Measurements from ENCODE around the gene MACROD2. TPM values are rescaled to one million over a fixed set of nuclear protein-coding genes. Genes with fewer than 3 reads are reported as not detected.

The MACROD2 gene
- total RNA-seq, 4 donors from 2014 or later = 2.9 to 11.3 (median 8.0) TPM

DNA sequence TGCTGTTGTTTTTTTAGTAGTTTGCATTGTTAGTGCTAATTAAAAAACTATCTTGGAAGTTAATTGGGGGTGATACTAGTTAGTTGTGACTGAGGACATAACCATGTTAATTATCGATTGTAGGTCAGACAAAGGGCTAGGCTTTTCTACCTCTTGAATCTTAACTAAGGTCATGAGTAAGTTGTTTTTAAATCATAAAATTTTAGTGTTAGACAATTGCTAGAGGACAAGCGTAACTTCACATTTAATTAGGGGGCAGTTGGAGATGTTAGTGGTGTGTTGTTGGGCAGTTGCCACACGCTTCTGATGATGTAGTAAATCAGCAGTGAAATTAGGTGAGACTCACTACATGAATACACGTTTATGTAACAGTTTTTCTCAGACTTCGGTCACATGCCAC, 961.2 kb downstream of the MACROD2 start:
- TF ChIP-seq, protein P1, sequence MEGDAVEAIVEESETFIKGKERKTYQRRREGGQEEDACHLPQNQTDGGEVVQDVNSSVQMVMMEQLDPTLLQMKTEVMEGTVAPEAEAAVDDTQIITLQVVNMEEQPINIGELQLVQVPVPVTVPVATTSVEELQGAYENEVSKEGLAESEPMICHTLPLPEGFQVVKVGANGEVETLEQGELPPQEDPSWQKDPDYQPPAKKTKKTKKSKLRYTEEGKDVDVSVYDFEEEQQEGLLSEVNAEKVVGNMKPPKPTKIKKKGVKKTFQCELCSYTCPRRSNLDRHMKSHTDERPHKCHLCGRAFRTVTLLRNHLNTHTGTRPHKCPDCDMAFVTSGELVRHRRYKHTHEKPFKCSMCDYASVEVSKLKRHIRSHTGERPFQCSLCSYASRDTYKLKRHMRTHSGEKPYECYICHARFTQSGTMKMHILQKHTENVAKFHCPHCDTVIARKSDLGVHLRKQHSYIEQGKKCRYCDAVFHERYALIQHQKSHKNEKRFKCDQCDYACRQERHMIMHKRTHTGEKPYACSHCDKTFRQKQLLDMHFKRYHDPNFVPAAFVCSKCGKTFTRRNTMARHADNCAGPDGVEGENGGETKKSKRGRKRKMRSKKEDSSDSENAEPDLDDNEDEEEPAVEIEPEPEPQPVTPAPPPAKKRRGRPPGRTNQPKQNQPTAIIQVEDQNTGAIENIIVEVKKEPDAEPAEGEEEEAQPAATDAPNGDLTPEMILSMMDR (IDR thresholded peaks at IDR 0.05; ENCODE audit: low read depth) = no peak

DNA sequence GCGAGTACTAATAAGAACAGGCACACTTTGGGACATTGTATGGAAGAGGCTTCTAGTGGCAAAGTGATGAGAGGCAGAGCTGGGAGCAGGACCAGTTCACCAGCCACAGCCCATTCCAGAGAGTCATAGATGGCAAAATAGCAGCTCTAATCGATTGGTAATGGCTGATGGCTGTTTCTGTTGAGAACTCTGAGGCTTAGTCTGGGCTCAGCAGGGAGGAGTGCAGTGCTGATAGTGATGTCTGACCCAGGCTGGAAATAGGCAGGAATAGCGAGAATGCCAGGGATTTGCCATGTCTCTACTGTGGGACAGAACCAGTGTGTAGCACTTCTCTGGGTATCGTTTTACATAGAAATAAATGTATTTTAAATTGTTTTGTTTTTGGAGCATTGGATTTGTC, 962.1 kb downstream of the MACROD2 start:
- TF ChIP-seq, protein P1 (IDR thresholded peaks at IDR 0.05; ENCODE audit: low read depth) = no peak

DNA sequence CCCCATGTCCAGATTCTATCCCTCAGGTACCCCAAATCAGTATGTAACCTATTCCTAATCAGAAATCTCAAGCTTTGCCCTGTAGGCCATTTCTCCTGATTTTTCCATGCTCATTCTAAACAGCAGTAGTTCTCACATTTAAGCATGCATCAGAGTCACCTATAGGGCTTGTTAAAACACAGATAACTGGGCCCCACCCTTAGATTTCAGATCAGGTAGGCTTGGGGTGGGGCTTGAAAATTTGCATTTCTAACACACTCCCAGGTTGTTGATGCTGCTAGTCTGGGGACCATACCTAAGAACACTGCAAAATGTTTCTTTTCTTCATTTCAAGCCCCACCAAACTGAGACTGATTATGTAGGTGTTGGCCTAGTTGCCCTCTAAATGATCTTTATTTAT, 963.3 kb downstream of the MACROD2 start:
- TF ChIP-seq, protein P1 (IDR thresholded peaks at IDR 0.05; ENCODE audit: low read depth) = no peak

DNA sequence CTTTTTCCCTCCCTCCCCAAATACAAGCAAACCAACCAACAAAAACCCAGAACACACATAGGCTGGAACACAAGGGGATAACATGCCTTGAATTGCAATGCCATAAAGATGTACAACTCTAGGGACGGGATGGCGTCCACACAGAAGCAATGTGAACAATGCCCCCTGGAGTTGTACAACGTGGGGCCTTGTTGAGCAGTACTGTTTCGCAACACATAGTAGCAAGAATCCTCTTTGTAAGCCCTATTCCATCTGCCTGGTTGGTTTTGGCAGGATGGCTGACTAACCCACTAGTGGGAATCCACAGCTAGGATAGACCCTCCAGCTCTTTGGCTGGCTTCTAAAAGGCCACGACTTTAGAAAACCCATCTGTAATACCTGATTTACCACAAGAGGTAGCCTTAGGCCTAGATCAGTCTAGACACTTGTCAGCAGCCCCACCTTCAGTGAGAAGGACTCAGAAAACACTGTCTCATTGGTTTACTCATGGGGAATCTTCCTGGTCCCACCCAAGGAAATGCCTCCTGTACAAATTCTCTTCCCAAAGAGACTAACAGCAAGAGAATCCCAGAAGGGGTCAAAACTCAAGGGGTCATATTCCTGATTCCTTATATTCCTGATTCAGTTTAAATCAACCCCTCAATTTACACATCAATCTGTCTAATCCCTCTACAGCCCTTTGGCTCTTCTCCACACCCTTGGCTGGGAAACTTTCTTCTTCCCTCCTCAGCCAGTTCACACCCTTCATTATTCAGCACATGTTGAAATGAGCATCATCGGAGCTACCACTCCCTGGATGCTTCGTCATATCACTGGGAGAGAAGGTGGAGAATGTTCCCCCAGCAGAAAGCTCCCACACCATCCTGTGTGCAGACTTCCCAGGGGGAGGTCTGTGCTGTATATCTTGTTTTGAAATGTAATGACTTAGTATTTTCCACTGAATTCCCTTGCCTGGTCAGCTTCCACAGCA, 964.5 kb downstream of the MACROD2 start:
- TF ChIP-seq, protein P1 (IDR thresholded peaks at IDR 0.05; ENCODE audit: low read depth) = no peak

DNA sequence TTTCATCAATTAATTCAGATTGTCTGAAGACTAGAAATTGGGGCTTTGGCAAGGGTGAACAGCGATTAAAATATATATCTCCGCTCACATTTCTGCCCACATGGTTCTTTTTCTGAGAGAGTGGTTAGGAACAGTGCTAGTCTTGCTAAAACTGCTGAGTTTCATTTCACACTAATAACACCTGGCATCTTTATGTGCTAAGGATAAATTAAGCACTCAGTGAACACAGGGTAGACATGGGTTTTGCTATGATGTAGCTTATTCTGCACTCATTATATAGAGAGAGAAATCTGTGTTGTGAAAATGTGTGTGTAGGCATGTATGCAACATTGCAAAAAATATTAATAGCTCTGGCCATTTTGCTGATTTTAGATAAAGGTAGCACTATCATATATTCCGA, 965.5 kb downstream of the MACROD2 start:
- TF ChIP-seq, protein P1 (IDR thresholded peaks at IDR 0.05; ENCODE audit: low read depth) = no peak

DNA sequence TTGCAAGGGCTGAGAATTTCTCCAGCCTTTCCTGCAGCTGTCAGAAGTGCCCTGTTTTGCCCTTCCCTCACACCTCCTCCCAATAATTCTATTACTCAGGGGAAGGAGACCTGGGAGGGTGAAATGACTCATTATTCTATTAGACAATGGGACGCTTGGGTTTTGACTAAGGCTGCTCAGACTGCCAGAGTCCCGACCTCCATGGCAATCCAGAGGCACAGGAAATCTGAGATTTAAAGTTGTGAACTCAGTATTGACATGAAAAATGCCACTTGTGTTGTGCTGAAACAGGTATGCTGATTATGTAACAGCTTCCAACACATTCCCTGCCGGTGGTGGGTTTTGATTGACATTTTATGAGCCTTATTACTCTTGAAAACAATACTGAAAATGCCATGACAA, 967.9 kb downstream of the MACROD2 start:
- TF ChIP-seq, protein P1 (IDR thresholded peaks at IDR 0.05; ENCODE audit: low read depth) = no peak

DNA sequence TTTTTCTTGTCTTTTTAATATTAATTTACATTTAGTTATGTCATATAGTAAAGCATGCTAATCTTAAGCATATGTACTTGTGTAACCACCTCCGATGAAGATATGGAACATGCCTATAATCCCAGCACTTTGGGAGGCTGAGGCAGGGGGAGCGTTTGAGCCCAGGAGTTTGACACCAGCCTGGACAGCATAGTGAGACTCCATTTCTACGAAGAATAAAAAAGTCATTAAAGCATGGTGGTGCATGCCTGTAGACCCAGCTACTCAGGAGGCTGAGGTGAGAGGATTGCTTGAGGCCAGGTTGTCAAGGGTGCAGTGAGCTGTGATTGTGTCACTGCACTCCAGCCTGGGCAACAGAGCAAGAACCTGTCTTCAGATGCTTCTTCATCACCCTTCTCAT, 970.9 kb downstream of the MACROD2 start:
- TF ChIP-seq, protein P1 (IDR thresholded peaks at IDR 0.05; ENCODE audit: low read depth) = no peak

Measured in subcutaneous adipose tissue (tissue), 4 donors.